GM23338 (cell line): ENCODE measurements around the gene SOX13. TPM values are rescaled to one million over a fixed set of nuclear protein-coding genes. Genes with fewer than 3 reads are reported as not detected.
A peak's percentile ranks its signal among the peaks of the same experiment; 100 is the strongest.

Experiments
- ATAC-seq: fragments of 200-7000 bp; cut with Tn5 transposase; 3 replicates; pipeline ENCODE4 v1.9.1; 2020
- DNase-seq: peaks from one replicate; pipeline ENCODE4 v3.0.0-alpha.2; 2015; ENCODE audit warnings: low spot score
- H2AFZ ChIP-seq: fragments of 200-600 bp; sonication (generic); 2 replicates; pipeline ENCODE4 v1.8.0; 2016; ENCODE audit warnings: antibody characterized with exemption, mild to moderate bottlenecking, moderate library complexity
- H3F3A ChIP-seq: fragments of 200-600 bp; sonication (generic); replicated peaks from 2 replicates; pipeline ENCODE4 v1.8.0; 2017; ENCODE audit warnings: antibody characterized with exemption, mixed run types, low read depth
- H3K27ac ChIP-seq: fragments of 200-600 bp; sonication (generic); 2 replicates; pipeline ENCODE4 v1.6.1; 2016; ENCODE audit warnings: low read depth
- H3K27me3 ChIP-seq: fragments of 200-600 bp; sonication (generic); 2 replicates; pipeline ENCODE4 v1.8.0; 2016; ENCODE audit warnings: mild to moderate bottlenecking, mixed run types, moderate library complexity; ENCODE audit not compliant: insufficient read depth
- H3K36me3 ChIP-seq: fragments of 200-600 bp; sonication (generic); 2 replicates; pipeline ENCODE4 v1.8.0; 2016; ENCODE audit warnings: mild to moderate bottlenecking; ENCODE audit not compliant: insufficient read depth
- H3K4me1 ChIP-seq: fragments of 200-600 bp; sonication (generic); 2 replicates; pipeline ENCODE4 v1.8.0; 2016; ENCODE audit warnings: mild to moderate bottlenecking, moderate library complexity; ENCODE audit not compliant: insufficient read depth
- H3K4me2 ChIP-seq: fragments of 200-600 bp; sonication (generic); 2 replicates; pipeline ENCODE4 v1.7.1; 2017; ENCODE audit warnings: mixed run types
- H3K4me3 ChIP-seq: fragments of 200-600 bp; sonication (generic); 2 replicates; pipeline ENCODE4 v1.6.1; 2016; ENCODE audit warnings: mixed run types
- H3K79me2 ChIP-seq: fragments of 200-600 bp; sonication (generic); replicated peaks from 2 replicates; pipeline ENCODE4 v1.8.0; 2017; ENCODE audit warnings: mild to moderate bottlenecking; ENCODE audit not compliant: insufficient read depth
- H3K9me2 ChIP-seq: fragments of 200-600 bp; sonication (generic); 2 replicates; pipeline ENCODE4 v1.8.0; 2017; ENCODE audit not compliant: insufficient read depth
- H4K20me1 ChIP-seq: fragments of 200-600 bp; sonication (generic); replicated peaks from 2 replicates; pipeline ENCODE4 v1.8.0; 2017; ENCODE audit warnings: mild to moderate bottlenecking; ENCODE audit not compliant: insufficient read depth
- H3K27ac Mint-ChIP-seq: 2 replicates; pipeline ENCODE4 v1.8.0; 2020; ENCODE audit warnings: inconsistent platforms, mild to moderate bottlenecking, moderate library complexity, mixed read lengths
- H3K27me3 Mint-ChIP-seq: 3 replicates; pipeline ENCODE4 v1.8.0; 2022; ENCODE audit warnings: low read depth, mild to moderate bottlenecking, moderate library complexity, mixed read lengths, inconsistent platforms; ENCODE audit not compliant: insufficient read depth, poor library complexity
- H3K36me3 Mint-ChIP-seq: 3 replicates; pipeline ENCODE4 v1.8.0; 2021; ENCODE audit warnings: low read depth, mild to moderate bottlenecking, inconsistent platforms, moderate library complexity, mixed read lengths
- H3K4me1 Mint-ChIP-seq: 3 replicates; pipeline ENCODE4 v1.8.0; 2020; ENCODE audit warnings: mild to moderate bottlenecking, inconsistent platforms, mixed read lengths
- H3K4me3 Mint-ChIP-seq: 3 replicates; pipeline ENCODE4 v1.8.0; 2021; ENCODE audit warnings: moderate library complexity, mild to moderate bottlenecking, inconsistent platforms, mixed read lengths
- H3K9me3 Mint-ChIP-seq: 3 replicates; pipeline ENCODE4 v1.8.0; 2020; ENCODE audit warnings: moderate library complexity, mild to moderate bottlenecking, inconsistent platforms, mixed read lengths
- CREB1 ChIP-seq: fragments of 250-450 bp; sonication (Bioruptor Pico); IDR thresholded peaks from 2 replicates; pipeline ENCODE4 v1.5.0; 2020; ENCODE audit warnings: low read depth, mild to moderate bottlenecking, moderate library complexity
- CTCF ChIP-seq, 2 experiments: fragments of 200-600 bp in 1 of 2; sonication (generic) in 1 of 2; conservative IDR thresholded peaks; 2 replicates each; pipeline versions ENCODE4 v1.5.1 to v1.6.1; 2016 to 2017; ENCODE audit warnings: antibody characterized with exemption in 2 of 2, low read depth in 2 of 2, mild to moderate bottlenecking in 2 of 2, moderate library complexity in 1 of 2
- EZH2 ChIP-seq: fragments of 200-600 bp; sonication (generic); IDR thresholded peaks from one replicate; pipeline ENCODE4 v1.8.0; 2017; ENCODE audit warnings: antibody characterized with exemption, mild to moderate bottlenecking, low read depth; ENCODE audit not compliant: unreplicated experiment
- EZH2phosphoT487 ChIP-seq: fragments of 200-600 bp; sonication (generic); IDR thresholded peaks from one replicate; pipeline ENCODE4 v1.8.1; 2018; ENCODE audit warnings: antibody characterized with exemption; ENCODE audit not compliant: unreplicated experiment
- JUNB ChIP-seq: IDR thresholded peaks from one replicate; pipeline ENCODE4 v1.6.1; 2016; ENCODE audit warnings: antibody characterized with exemption; ENCODE audit not compliant: unreplicated experiment
- NANOG ChIP-seq: IDR thresholded peaks from 2 replicates; pipeline ENCODE4 v1.6.1; 2016; ENCODE audit warnings: antibody characterized with exemption, borderline replicate concordance
- POLR2AphosphoS5 ChIP-seq: IDR thresholded peaks from 2 replicates; pipeline ENCODE4 v1.6.1; 2016; ENCODE audit warnings: antibody characterized with exemption, low read depth
- ZNF114 ChIP-seq: fragments of 250-450 bp; sonication (Bioruptor Pico); IDR thresholded peaks from 2 replicates; pipeline ENCODE4 v1.5.0; 2020; ENCODE audit warnings: mild to moderate bottlenecking, moderate library complexity
- ZNF331 ChIP-seq: fragments of 250-450 bp; sonication (Bioruptor Pico); IDR thresholded peaks from 2 replicates; pipeline ENCODE4 v1.5.0; 2020; ENCODE audit warnings: low read depth, mild to moderate bottlenecking, moderate library complexity
- polyA plus RNA-seq: library from polyadenylated mRNA; unstranded; fragments of >200 nt; fragmentation: Nextera tagmentation; extraction: Ambion mirVana; gene quantifications from 2 replicates; pipeline ENCODE4 v1.2.1, GENCODE V29; 2016
- total RNA-seq: library from RNA; depleted of rRNA; stranded (reverse); fragments of >200 nt; shearing (Covaris generic); gene quantifications from 2 replicates; pipeline ENCODE4 v1.2.3, GENCODE V29; 2014
- TF ChIP-seq, protein P1 (sequence below): IDR thresholded peaks from 2 replicates; pipeline ENCODE4 v1.6.1; 2016; ENCODE audit warnings: antibody characterized with exemption
- TF ChIP-seq, protein P2 (sequence below): IDR thresholded peaks from one replicate; pipeline ENCODE4 v1.6.1; 2018; ENCODE audit warnings: antibody characterized with exemption; ENCODE audit not compliant: unreplicated experiment

The SOX13 gene
- total and polyA plus RNA-seq, 2 experiments from 2014 or later, result 28.6 to 123 TPM

GRCh38 chr1:204081164-204081790 lies 8.4 kb downstream of the SOX13 start:
- peaks cover 84% of the 10 kb centered on the region for H3K79me2 ChIP-seq
- H3K27me3 Mint-ChIP-seq, result peaks cover 32% of the 10 kb centered on the region

GRCh38 chr1:204081791-204082513 lies 9.0 kb downstream of the SOX13 start:
- Histone ChIP-seq H3K4me1 (peaks cover 79% of the 10 kb centered on the region), H3K4me3 (peak overlapping the region; percentile 97; the same call in 1 of the 2 replicates), H2AFZ (no peak overlapping the region), H3K36me3 (no peaks in the 10 kb centered on the region), H3K4me2 (peak overlapping the region; percentile 74), H3F3A (peaks cover 35% of the 10 kb centered on the region), H3K27ac (peak overlapping the region; percentile 98), H3K79me2 (peaks cover 84% of the 10 kb centered on the region), H3K9me2 (no peaks in the 10 kb centered on the region), H3K27me3 (no peaks in the 10 kb centered on the region), H4K20me1 (peaks cover 15% of the 10 kb centered on the region)
- Mint-ChIP-seq H3K4me3 (peak overlapping the region; percentile 69; the same call in 2 of the 3 replicates), H3K27ac (peak overlapping the region; percentile 99), H3K9me3 (peaks cover 3% of the 10 kb centered on the region; the same call in 2 of the 3 replicates), H3K4me1 (peaks cover 85% of the 10 kb centered on the region), H3K27me3 (peaks cover 28% of the 10 kb centered on the region), H3K36me3 (peaks cover 16% of the 10 kb centered on the region)
- DNase-seq, result no peak
- ATAC-seq, result no peak
- no peak for TF ChIP-seq JUNB
- no peak for TF ChIP-seq EZH2
- TF ChIP-seq, protein P1, sequence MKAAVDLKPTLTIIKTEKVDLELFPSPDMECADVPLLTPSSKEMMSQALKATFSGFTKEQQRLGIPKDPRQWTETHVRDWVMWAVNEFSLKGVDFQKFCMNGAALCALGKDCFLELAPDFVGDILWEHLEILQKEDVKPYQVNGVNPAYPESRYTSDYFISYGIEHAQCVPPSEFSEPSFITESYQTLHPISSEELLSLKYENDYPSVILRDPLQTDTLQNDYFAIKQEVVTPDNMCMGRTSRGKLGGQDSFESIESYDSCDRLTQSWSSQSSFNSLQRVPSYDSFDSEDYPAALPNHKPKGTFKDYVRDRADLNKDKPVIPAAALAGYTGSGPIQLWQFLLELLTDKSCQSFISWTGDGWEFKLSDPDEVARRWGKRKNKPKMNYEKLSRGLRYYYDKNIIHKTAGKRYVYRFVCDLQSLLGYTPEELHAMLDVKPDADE, result no peak
- no peak for TF ChIP-seq POLR2AphosphoS5
- no peak for TF ChIP-seq EZH2phosphoT487
- no peak for TF ChIP-seq ZNF114 (CRISPR knock-in tag)
- no peak for TF ChIP-seq CREB1 (CRISPR knock-in tag)
- TF ChIP-seq ZNF331 (CRISPR knock-in tag), result no peak
- TF ChIP-seq, protein P2, sequence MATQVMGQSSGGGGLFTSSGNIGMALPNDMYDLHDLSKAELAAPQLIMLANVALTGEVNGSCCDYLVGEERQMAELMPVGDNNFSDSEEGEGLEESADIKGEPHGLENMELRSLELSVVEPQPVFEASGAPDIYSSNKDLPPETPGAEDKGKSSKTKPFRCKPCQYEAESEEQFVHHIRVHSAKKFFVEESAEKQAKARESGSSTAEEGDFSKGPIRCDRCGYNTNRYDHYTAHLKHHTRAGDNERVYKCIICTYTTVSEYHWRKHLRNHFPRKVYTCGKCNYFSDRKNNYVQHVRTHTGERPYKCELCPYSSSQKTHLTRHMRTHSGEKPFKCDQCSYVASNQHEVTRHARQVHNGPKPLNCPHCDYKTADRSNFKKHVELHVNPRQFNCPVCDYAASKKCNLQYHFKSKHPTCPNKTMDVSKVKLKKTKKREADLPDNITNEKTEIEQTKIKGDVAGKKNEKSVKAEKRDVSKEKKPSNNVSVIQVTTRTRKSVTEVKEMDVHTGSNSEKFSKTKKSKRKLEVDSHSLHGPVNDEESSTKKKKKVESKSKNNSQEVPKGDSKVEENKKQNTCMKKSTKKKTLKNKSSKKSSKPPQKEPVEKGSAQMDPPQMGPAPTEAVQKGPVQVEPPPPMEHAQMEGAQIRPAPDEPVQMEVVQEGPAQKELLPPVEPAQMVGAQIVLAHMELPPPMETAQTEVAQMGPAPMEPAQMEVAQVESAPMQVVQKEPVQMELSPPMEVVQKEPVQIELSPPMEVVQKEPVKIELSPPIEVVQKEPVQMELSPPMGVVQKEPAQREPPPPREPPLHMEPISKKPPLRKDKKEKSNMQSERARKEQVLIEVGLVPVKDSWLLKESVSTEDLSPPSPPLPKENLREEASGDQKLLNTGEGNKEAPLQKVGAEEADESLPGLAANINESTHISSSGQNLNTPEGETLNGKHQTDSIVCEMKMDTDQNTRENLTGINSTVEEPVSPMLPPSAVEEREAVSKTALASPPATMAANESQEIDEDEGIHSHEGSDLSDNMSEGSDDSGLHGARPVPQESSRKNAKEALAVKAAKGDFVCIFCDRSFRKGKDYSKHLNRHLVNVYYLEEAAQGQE, result no peak

More at GRCh38 chr1:204081164-204081790, 8.4 kb downstream of the SOX13 start:
- TF ChIP-seq EZH2phosphoT487, result no peak
- no peak for TF ChIP-seq ZNF331 (CRISPR knock-in tag)
- TF ChIP-seq ZNF114 (CRISPR knock-in tag), result no peak
- no peak for TF ChIP-seq NANOG
- TF ChIP-seq CTCF (conservative IDR thresholded peaks at IDR 0.05; ENCODE audit: low read depth in 2 of 2), result no peak
- no peak for TF ChIP-seq CREB1 (CRISPR knock-in tag)
- TF ChIP-seq, protein P1, result no peak
- H4K20me1 ChIP-seq, result peaks cover 20% of the 10 kb centered on the region
- ATAC-seq (peak; percentile 0; the same call in 2 of the 3 replicates), DNase-seq (no peak)
- no peaks in the 10 kb centered on the region for H3K27me3 ChIP-seq
- H3F3A ChIP-seq, result peaks cover 40% of the 10 kb centered on the region
- peaks cover 3% of the 10 kb centered on the region; the same call in 2 of the 3 replicates for H3K9me3 Mint-ChIP-seq
- H2AFZ ChIP-seq, result no peak overlapping the region
- peaks cover 20% of the 10 kb centered on the region for H3K36me3 Mint-ChIP-seq
- peaks cover 86% of the 10 kb centered on the region for H3K4me1 Mint-ChIP-seq
- H3K27ac ChIP-seq, result peak overlapping the region; percentile 95
- H3K36me3 ChIP-seq, result no peaks in the 10 kb centered on the region
- peaks cover 79% of the 10 kb centered on the region for H3K4me1 ChIP-seq
- H3K4me3 Mint-ChIP-seq, result peak overlapping the region; percentile 69
- H3K4me2 ChIP-seq, result peak overlapping the region; percentile 74
- H3K4me3 ChIP-seq, result peak overlapping the region; percentile 97
- H3K27ac Mint-ChIP-seq, result peak overlapping the region; percentile 99
- no peaks in the 10 kb centered on the region for H3K9me2 ChIP-seq
